Daoy (cell line): ENCODE data around the gene UMPS. TPM values are rescaled to one million over a fixed set of nuclear protein-coding genes. Genes with fewer than 3 reads are reported as not detected.
A peak's percentile ranks its signal among the peaks of the same experiment; 100 is the strongest.

Experiments
- DNase-seq: peaks from one replicate; pipeline ENCODE4 v3.0.0-alpha.2; 2015; ENCODE audit warnings: low read depth
- total RNA-seq: library from RNA; depleted of rRNA; stranded (reverse); fragments of >200 nt; shearing (Covaris generic); gene quantifications from 2 replicates; pipeline ENCODE4 v1.2.3, GENCODE V29; 2014

Gene UMPS
- total RNA-seq, 1 experiment from 2014 or later, result 94.6 TPM

DNA sequence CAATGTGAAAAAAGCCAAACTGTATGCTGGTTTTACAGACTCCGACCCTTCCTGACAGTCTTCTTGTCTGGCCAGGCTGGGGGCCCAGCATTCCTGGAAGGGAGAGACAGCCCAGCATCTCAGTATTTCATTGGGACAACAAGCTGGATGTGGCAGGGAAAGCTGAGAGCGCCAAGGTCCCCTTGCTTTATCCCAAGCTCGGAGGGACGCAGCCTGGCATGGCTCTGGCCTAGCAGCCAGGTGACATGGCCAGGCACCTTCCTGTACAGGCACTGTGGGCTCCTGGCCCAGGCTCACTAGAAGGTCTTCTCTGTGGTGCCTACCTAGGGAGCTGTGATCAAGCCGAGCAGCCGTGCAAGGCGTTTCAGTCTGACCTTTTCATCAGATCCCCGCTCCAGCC is 33.0 kb downstream of the UMPS start:
- no peak for DNase-seq

GRCh38 chr3:124763644-124764358 is 33.5 kb downstream of the UMPS start:
- no peak for DNase-seq

DNA sequence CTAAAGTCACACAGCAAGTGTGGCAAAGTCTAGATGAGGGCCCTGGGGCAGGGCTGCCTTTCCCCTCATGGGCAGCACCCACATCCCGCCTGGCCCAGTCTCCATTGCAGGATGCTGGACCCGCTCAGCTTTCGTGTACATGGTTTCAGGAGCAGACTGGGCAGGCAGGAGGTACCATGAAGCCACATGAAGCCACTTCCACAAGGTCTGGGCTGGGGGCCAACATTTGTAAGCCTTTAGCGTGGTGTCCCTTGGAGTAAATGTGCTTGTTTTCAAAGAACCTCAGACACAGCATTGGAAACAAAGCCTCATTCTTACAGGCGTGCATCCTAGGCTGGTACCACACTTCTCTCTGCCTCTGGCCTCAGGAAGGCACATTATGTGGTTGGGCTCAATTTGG is 34.5 kb downstream of the UMPS start:
- DNase-seq, result no peak

DNA sequence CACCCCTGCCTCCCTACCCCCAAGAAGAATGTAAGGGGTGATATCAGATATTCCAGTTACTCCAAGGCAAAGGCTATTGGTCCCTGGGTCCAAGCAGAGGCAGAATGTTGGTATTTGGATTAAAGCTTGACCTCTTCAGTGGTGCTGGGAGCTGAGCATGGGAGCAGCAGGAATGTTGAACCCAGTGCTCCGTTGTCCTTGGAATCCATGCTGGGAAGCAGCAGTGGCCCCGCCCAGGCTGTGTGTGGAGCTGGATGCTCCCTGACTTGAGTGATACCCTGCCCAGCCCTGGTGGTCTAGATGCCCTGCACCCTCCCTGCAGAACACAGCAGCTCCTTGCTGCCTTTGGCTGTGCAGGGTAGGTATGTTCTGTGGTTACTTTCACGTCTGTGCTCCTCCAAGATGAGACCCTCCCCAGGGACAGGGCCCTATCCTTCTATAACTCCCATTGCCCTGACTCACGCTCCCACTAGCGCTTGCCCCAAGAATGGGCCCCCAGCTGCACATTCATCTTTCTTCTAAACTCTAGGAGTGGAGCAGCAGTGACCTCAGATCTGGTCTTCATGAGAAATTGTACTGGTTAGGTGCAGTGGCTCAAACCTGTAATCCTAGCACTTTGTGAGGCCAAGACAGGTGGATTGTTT is 35.1 kb downstream of the UMPS start:
- DNase-seq, result no peak

GRCh38 chr3:124766113-124767095 is 36.2 kb downstream of the UMPS start:
- no peak for DNase-seq

DNA sequence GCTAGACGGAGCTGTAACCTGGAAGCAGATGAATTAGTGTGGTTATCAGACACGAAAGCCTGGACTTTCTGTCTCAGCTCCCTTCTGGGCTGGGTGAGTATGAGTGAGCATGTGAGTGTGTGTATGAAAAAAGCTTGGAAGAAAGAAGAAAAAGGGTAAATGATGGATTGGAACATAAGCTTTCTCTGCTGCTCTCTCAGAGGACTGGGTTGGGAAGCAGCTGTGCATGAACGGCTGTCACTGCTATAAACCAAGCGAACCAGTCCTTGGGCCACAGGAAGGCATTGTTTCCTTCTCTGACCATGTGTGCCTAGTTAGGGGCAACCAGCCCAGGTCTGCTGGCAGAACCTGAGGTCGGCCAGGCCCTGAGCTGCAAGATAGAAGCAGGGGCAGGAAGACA is 37.0 kb downstream of the UMPS start:
- DNase-seq, result no peak

- DNase-seq, result no peak
Measured at GRCh38 chr3:124767691-124768090, 37.4 kb downstream of the UMPS start.

DNA sequence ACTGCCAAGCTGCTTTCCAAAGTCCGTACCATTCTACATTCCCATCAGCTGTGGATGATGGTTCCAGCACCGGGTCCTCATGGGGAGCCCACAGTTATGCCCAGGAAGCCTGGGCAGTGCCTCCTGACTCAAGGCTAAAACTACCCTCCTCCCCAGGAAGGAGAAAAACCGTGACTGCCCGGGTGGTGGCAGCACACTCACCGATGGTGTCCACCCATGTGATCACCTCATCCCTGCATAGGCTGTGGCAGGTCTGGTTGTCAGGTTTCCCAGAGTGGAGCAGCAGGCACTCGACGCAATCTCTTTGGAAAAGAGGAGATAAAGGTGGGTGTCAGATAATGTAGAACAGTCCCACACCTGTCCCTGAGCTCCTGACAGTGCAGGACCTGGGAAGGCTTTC is 38.6 kb downstream of the UMPS start:
- peak; percentile 41 for DNase-seq

- no peak for DNase-seq
Measured at GRCh38 chr3:124769462-124769861, 39.2 kb downstream of the UMPS start.

DNA sequence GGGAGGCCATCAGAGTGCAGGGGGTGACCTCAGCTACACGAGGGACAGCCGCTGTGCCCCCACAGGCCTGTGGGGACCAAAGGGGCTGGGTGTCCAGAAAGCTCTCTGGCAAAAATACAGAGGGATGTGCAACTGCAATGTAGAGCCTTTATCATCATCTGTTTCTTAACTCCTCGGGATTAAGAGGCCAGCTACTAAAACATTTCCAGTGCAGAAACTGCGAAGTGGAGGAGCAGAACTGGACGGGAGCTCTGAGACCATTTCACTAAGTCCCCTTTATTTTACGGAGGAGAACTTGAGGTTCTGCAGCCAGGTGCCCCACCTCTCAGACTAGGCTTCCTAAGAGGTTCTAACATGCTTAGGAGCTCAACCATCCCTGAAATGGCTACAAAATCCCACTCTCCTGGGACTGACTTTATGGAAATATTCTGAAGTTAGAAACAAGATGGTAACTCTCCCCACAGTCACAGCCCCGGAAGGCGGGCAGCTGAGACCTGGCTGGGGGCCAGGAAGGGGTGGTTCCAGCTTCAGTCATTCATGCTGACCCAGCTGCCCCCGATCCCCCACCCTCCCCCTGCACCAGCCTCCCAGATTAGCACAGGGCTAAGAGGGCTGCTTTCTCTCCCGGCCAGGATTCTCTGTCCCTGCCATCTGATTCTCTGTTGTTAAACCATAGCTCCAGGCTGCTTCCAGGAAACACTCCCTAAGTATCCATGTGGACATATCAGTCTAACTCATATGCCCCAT is 40.3 kb downstream of the UMPS start:
- DNase-seq, result peak; percentile 41

DNA sequence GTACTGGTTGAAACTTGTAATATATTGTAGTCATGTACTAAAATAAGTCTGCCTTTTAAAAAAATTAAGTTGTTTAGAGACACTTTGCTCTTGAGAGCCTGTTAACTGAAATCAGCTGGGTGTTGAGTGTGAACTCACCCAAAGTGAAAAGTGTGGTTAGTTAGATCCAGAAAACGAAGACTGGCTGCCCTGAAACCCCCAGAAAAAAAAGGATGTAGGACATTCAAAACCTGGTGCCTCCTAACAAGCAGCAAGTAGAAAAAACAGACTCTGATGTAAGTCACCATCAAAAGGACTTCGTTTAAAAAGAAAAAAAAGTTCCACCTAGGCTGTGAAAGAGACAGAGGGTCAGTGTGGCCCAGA is 40.8 kb downstream of the UMPS start:
- DNase-seq, result no peak

GRCh38 chr3:124772081-124772831 is 42.0 kb downstream of the UMPS start:
- peak; percentile 42 for DNase-seq

DNA sequence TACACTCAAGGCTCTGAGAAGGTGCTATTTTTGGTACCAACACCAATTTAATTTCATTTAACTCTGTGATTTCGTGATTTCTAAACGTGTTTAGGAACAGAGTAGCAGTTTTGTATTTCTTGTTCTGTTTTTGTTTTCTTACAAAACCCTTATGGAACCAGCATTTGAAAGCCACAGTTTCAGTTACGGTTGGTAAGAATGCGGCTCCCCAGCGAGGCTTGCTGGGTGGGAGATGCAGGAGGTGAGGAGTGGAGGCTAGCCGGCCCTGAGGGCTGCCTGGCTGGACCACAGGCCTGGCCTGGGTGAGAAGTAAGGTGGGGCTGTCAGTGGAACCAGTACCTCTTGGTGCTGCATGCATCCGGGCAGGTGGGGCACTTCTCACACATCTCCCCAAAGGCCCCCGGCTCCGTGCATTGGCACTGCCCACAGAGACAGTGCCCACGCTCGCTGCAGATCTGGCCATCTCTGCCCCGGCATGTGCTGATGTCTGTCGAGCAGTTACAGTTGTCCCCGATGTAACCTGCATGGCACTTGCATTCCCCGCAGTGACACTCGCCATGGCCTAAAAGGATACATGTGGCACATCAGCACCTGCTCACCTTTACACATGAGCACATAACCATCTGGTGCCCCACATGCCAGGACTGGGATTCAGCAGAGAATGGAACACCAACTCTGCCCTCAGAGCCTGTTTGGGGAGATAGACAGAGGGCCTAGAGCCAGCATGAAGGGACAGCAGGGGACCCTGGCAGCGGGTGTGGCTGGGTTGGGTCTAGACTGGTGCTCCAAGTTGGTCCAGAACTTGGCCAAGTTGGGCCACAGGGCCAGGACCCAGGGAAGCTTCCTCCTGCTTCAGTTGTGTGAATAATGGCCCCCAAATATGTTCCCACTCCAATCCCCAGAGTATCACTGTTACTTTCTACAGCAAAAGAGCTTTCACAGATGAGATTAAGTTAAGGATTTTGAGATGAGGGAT is 43.4 kb downstream of the UMPS start:
- no peak for DNase-seq

DNA sequence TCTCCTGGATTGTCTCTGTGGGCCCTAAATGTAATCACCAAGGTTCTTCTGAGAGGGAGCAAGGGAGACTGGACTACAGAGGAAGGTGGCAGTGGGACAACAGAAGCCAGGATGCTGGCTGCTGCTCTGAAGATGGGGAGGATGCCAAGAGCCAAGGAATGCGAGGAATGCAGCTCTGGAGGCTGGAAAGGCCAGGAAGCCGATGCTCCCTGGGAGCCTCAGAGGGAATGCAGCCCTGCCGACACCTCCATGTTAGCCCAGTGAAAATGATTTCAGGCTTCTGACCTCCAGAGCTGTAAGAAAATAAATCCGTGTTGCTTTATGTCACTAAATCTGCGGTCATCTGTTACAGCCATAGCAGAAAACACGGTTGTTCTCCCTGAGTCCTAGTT is 44.1 kb downstream of the UMPS start:
- DNase-seq, result peak; percentile 81

GRCh38 chr3:124774841-124775402 is 44.7 kb downstream of the UMPS start:
- DNase-seq, result no peak

DNA sequence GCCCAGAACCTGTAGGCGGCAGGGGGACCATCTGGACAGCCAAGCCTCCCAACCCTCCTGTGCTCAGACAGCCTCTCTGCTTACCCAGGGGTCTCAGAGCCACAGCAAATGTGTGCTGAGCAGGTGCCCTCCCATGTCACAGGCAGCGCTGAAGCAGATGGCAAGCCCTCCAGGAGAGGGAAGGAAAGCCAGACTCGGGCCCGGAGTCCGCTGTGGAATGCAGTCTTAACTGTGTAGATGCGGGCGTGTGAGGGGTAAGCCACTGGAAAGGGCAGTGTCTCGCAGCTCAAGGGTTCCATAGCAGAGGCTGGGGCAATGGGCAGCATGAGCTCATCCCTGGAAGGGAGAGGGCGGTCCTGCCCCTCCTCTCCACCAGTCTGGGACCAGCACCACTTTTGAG is 45.6 kb downstream of the UMPS start:
- DNase-seq, result no peak

GRCh38 chr3:124776856-124777255 is 46.6 kb downstream of the UMPS start:
- no peak for DNase-seq

DNA sequence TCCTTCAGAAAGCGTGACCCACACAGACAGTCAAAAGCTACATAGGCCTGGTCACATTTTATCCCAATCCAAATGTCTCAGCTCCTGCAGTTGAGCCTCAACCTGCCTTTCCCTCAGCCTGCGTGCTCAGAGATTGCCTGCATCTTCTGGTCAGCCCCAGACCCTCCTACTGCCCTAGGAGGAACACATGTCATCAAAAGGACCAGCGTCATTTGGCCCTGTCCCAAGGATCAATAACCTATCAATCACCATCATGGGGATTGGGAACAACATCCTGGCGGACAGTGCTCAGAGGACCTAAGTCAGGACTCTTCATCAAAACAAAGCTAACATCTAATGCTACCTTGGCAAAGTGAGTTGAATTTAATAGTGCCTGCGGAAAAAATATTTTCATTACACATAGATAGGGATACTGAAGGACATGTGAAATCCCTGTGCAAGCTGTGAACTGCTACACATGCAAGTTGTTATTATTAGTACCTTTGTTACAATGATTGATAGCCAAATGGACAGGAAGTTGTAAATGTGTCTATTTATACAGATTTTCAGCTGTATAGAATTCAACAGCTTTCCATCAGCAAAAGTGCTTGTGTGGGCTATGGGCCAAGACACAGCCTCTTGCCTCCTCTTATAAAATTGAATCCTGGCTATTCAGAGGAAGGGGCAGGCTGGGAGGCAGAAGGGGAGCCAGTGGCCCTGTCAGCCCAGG is 47.7 kb downstream of the UMPS start:
- no peak for DNase-seq

- no peak for DNase-seq
Measured at GRCh38 chr3:124779116-124779515, 48.9 kb downstream of the UMPS start.
